SU-DHL-6 (cell line): ENCODE data around the gene PPFIBP2.

Experiments
- H2AFZ ChIP-seq: fragments of 200-600 bp; sonication (generic); 2 replicates; pipeline ENCODE4 v1.6.1; 2014; ENCODE audit warnings: low read depth, mild to moderate bottlenecking, moderate library complexity, mixed read lengths, antibody characterized with exemption, low read length; ENCODE audit not compliant: severe bottlenecking
- H3F3A ChIP-seq: fragments of 200-600 bp; shearing (Covaris generic); 2 replicates; pipeline ENCODE4 v1.6.0; 2016; ENCODE audit warnings: antibody characterized with exemption, mild to moderate bottlenecking; ENCODE audit not compliant: insufficient read depth
- H3K27ac ChIP-seq: fragments of 200-600 bp; sonication (generic); 2 replicates; pipeline ENCODE4 v1.5.1; 2016; ENCODE audit warnings: low read depth, mild to moderate bottlenecking, low read length, moderate library complexity, mixed read lengths
- H3K27me3 ChIP-seq: fragments of 200-600 bp; sonication (generic), shearing (Covaris generic); 2 replicates; pipeline ENCODE4 v1.6.0; 2014; ENCODE audit warnings: mild to moderate bottlenecking, low read length
- H3K36me3 ChIP-seq: fragments of 200-600 bp; sonication (generic); 2 replicates; pipeline ENCODE4 v1.6.1; 2014; ENCODE audit warnings: mild to moderate bottlenecking, low read length, mixed read lengths
- H3K4me2 ChIP-seq: fragments of 300-600, 200-600 bp; shearing (Covaris generic), sonication (generic); 2 replicates; pipeline ENCODE4 v1.6.0; 2014; ENCODE audit warnings: low read length, low read depth, mild to moderate bottlenecking; ENCODE audit not compliant: poor library complexity, severe bottlenecking
- H3K4me3 ChIP-seq: fragments of 200-600 bp; sonication (generic); 2 replicates; pipeline ENCODE4 v1.5.1; 2014; ENCODE audit warnings: antibody characterized with exemption, low read length, mild to moderate bottlenecking, mixed read lengths; ENCODE audit not compliant: insufficient read depth, poor library complexity, severe bottlenecking
- H3K79me2 ChIP-seq: fragments of 200-600 bp; sonication (generic); 2 replicates; pipeline ENCODE4 v1.6.1; 2014; ENCODE audit warnings: mild to moderate bottlenecking, low read length, moderate library complexity; ENCODE audit not compliant: insufficient read depth
- H3K9ac ChIP-seq: fragments of 200-600 bp; sonication (generic); 2 replicates; pipeline ENCODE4 v1.7.0; 2014; ENCODE audit warnings: mild to moderate bottlenecking, low read length
- H3K9me2 ChIP-seq: fragments of 200-600 bp; sonication (generic); replicated peaks from 2 replicates; pipeline ENCODE4 v1.6.1; 2014; ENCODE audit warnings: low read length; ENCODE audit not compliant: insufficient read depth
- H3K9me3 ChIP-seq: fragments of 200-600 bp; sonication (generic); 2 replicates; pipeline ENCODE4 v1.6.1; 2014; ENCODE audit warnings: low read length, mixed read lengths; ENCODE audit not compliant: insufficient read depth
- H4K20me1 ChIP-seq: fragments of 200-600 bp; sonication (generic); 2 replicates; pipeline ENCODE4 v1.6.1; 2014; ENCODE audit warnings: low read depth, mild to moderate bottlenecking, antibody characterized with exemption, low read length, moderate library complexity, mixed read lengths
- CTCF ChIP-seq: fragments of 200-600 bp; sonication (generic); IDR thresholded peaks from one replicate; pipeline ENCODE4 v1.5.1; 2017; ENCODE audit warnings: antibody characterized with exemption, mild to moderate bottlenecking, low read length, moderate library complexity; ENCODE audit not compliant: insufficient read depth, poor library complexity, severe bottlenecking
- EZH2phosphoT487 ChIP-seq: fragments of 200-600 bp; sonication (generic), shearing (Covaris generic); conservative IDR thresholded peaks from 2 replicates; pipeline ENCODE4 v1.6.1; 2018; ENCODE audit warnings: mild to moderate bottlenecking, antibody characterized with exemption, low read length, moderate library complexity, mixed read lengths

Gene PPFIBP2

GRCh38 chr11:7484645-7485044, 29.2 kb upstream of the PPFIBP2 start:
- H3K9me2 ChIP-seq = no peaks in the 10 kb centered on the region
- H3K79me2 ChIP-seq = no peaks in the 10 kb centered on the region
- no peaks in the 10 kb centered on the region for H4K20me1 ChIP-seq
- H2AFZ ChIP-seq = no peak overlapping the region
- no peak overlapping the region for H3K9ac ChIP-seq
- no peaks in the 10 kb centered on the region for H3F3A ChIP-seq
- H3K9me3 ChIP-seq = no peaks in the 10 kb centered on the region
- no peaks in the 10 kb centered on the region for H3K27me3 ChIP-seq
- no peak overlapping the region for H3K4me3 ChIP-seq
- no peak overlapping the region for H3K27ac ChIP-seq
- TF ChIP-seq CTCF (no peak), EZH2phosphoT487 (no peak)
- no peaks in the 10 kb centered on the region for H3K36me3 ChIP-seq
- no peak overlapping the region for H3K4me2 ChIP-seq

GRCh38 chr11:7485186-7486097, 28.4 kb upstream of the PPFIBP2 start, which contains the start of gene OLFML1:
OLFML1 (plus strand) TSS chr11:7485506; CDS start chr11:7485876, 370 bp downstream.
- no peaks in the 10 kb centered on the region for H3K27me3 ChIP-seq
- no peaks in the 10 kb centered on the region for H3K79me2 ChIP-seq
- no peak within 1 kb of the TSS for H3K27ac ChIP-seq
- no peak within 1 kb of the TSS for H3K9ac ChIP-seq
- H3K36me3 ChIP-seq = no peaks in the 10 kb centered on the region
- no peaks in the 10 kb centered on the region for H3K9me2 ChIP-seq
- TF ChIP-seq EZH2phosphoT487 = no peak
- no peak for TF ChIP-seq CTCF
- no peaks in the 10 kb centered on the region for H3K9me3 ChIP-seq
- H2AFZ ChIP-seq = no peak within 1 kb of the TSS
- H3F3A ChIP-seq = no peaks in the 10 kb centered on the region
- no peaks in the 10 kb centered on the region for H4K20me1 ChIP-seq
- H3K4me2 ChIP-seq = no peak within 1 kb of the TSS
- no peak within 1 kb of the TSS for H3K4me3 ChIP-seq

- no peaks in the 10 kb centered on the region for H3K9me3 ChIP-seq
- H3K4me2 ChIP-seq = no peak overlapping the region
- no peaks in the 10 kb centered on the region for H3K9me2 ChIP-seq
- no peaks in the 10 kb centered on the region for H3F3A ChIP-seq
- no peaks in the 10 kb centered on the region for H4K20me1 ChIP-seq
- no peak overlapping the region for H3K4me3 ChIP-seq
- H3K9ac ChIP-seq = no peak overlapping the region
- no peak for TF ChIP-seq CTCF
- no peak for TF ChIP-seq EZH2phosphoT487
- no peaks in the 10 kb centered on the region for H3K79me2 ChIP-seq
- no peak overlapping the region for H3K27ac ChIP-seq
- no peaks in the 10 kb centered on the region for H3K36me3 ChIP-seq
- H2AFZ ChIP-seq = no peak overlapping the region
- no peaks in the 10 kb centered on the region for H3K27me3 ChIP-seq
Measured at GRCh38 chr11:7486098-7486780, 27.6 kb upstream of the PPFIBP2 start.
